GM12801 (cell line): ENCODE results near the gene RFX3.

Experiments
- CTCF ChIP-seq: IDR thresholded peaks from one replicate; pipeline ENCODE4 v1.5.1; 2011; ENCODE audit warnings: control low read depth; ENCODE audit not compliant: insufficient read length; ENCODE audit errors: extremely low read depth

Gene RFX3

DNA sequence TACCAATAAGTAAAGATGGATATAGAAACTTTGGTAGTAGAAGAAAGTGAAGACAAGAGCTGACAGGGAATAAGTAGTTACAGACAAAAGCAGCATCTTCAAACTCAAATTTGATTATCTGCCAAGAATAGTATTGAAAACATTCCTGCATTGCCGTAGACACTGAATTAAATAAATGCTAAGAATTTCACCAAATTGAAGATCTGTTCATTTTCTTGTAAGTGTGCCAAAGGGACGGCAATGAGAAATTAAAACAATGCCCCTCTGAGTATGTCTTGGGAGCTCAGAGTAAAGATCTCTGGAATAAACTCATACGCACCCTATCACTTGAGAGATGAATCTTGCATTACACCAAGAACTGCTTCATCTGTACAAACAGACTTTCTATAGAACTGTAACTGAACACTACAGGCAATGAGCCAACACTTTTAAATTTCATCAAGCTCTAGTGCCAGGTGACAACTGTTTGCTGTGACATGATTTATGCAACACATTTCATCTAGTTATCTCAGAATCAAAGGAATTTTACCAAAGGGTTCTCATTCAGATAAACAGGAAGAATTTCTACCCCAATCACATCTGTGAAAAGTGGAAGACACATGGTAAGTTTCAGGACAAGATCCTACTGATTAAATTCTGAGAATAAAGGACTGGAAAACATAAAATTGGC is 66.9 kb downstream of the RFX3 start:
- no peak for TF ChIP-seq CTCF

DNA sequence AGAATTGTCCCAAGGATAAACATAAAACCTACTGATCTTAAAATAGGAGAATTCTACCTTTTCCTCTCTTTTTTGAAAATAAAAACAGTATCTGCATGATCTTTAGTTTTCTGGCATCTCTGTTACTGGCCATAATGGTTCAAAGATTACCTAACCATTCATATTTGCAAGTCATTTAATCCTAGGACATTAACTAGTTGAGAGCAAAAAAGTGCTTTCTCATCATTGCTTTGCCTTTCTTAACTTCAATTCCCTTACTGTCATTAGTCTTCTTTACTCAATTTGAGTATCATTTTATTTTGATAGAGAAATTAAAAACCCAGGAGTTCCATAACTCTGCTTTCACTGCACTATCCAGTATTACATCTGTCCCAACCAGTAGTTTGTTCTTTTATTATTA is 68.6 kb downstream of the RFX3 start:
- TF ChIP-seq CTCF, result no peak

DNA sequence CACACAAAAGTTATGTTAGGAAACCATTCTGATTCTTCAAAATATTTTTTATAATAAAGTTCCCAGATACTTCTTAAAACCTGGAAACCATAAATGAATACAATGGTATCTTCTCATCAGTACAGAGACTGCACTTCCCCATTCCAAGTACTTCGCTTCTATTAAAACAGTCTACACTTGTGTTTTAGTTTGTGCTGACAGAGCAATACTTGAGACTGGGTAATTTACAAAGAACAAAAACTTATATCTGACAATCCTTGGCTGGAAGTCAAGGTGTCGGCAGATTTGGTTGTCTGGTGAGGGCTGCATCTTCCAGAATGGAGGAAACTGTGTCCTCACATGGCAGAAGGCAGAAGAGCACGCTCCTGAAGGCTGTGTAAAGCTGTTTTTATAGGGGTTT is 70.1 kb downstream of the RFX3 start:
- no peak for TF ChIP-seq CTCF

DNA sequence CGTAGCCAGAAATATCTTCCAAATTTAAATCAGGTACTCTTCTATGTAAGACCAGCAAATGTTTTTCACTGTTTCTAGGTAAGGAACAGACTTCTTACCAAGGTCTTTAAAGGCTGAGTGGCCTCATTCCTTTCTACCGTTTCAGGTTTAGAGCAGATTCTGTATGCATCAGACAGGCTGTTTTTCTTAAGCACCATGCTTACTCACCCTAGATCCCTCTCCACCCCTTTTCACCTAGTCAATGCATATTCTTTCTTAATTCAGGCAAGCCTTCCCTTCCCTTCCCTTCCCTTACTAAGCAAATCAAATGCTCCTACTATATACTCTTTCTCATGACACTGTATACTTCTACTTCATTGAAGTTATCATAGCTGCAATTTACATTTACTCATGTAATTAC is 70.7 kb downstream of the RFX3 start:
- no peak for TF ChIP-seq CTCF

- TF ChIP-seq CTCF, result no peak
Measured at GRCh38 chr9:3451956-3452355, 73.8 kb downstream of the RFX3 start.

GRCh38 chr9:3447788-3448187 is 78.0 kb downstream of the RFX3 start:
- TF ChIP-seq CTCF, result no peak

- no peak for TF ChIP-seq CTCF
Measured at GRCh38 chr9:3447143-3447542, 78.7 kb downstream of the RFX3 start.
